ENCODE results near the gene TRAF1. TPM values are rescaled to one million over a fixed set of nuclear protein-coding genes. Genes with fewer than 3 reads are reported as not detected.

Gene TRAF1
- total and polyA plus RNA-seq, 10 of the 15 experiments (the other 5 are each of a cell fraction or from before 2014, with no cell fraction given), result 13.8 to 163 (median 128) TPM

- 0 out of 2 replicates have a peak, but pooled peaks have one; percentile 29 for TF ChIP-seq ZNF687 (IDR thresholded peaks at IDR 0.05)
- peak; percentile 35; the same call in 1 of the 2 replicates for TF ChIP-seq GATAD2B (conservative IDR thresholded peaks at IDR 0.05; ENCODE audit: low read depth)
- peak; percentile 27; the same call in 1 of the 2 replicates for TF ChIP-seq JUNB (IDR thresholded peaks at IDR 0.05)
- peak; percentile 73 for TF ChIP-seq POLR2A (IDR thresholded peaks at IDR 0.05; ENCODE audit: low read depth, low read length)
- TF ChIP-seq EED (IDR thresholded peaks at IDR 0.05; ENCODE audit: low read depth), result 0 out of 2 replicates have a peak, but pooled peaks have one; percentile 21
- TF ChIP-seq CUX1 (IDR thresholded peaks at IDR 0.05; ENCODE audit: insufficient replicate concordance, low read depth, low read length), result peak; percentile 34
- 0 out of 2 replicates have a peak, but pooled peaks have one; percentile 11 for TF ChIP-seq TAF1 (IDR thresholded peaks at IDR 0.05; ENCODE audit: borderline replicate concordance, low read depth, low read length)
- TF ChIP-seq POU2F2 (IDR thresholded peaks at IDR 0.05; ENCODE audit: borderline replicate concordance, low read depth, low read length), result peak; percentile 8; the same call in 1 of the 3 replicates
- TF ChIP-seq NBN (IDR thresholded peaks at IDR 0.05), result peak; percentile 29; the same call in 1 of the 2 replicates
These were observed 4.9 kb downstream of the TRAF1 start (continued) for GRCh38 chr9:120921661-120922181.
